ENCODE data around the gene UCP3.

The UCP3 gene

DNA sequence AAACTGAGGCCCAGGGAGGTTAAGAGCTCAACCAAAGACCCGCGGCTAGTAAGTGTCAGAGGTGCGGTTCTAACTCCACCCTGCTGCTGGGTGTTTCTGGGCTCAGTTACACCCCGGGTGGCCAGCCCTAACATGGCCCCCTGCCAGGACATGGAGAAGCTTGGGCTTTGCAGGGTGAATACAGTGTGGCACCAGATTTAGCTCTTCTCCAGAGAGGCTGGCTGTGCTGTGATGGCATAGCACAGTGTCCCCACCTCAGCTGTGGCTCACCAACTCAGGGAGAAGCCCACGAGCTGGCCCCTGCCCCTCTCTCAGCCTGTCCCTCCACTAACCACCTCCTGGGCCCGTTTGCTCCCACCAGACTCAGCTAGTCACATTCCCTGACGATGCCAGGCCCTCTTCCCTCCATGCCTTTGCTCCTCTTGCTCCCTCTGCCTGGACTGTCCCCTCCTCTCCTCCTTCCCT, 7.0 kb downstream of the UCP3 start:
- in situ Hi-C loops (cut with HindIII; ENCODE audit: low sequenced_read_pairs), result no loop called here
- no peak overlapping the region for H3K4me3 ChIP-seq (ENCODE audit: low read depth, low read length)
- DNase-seq (ENCODE audit: low read depth, low spot score), result no peak
- TF ChIP-seq, protein P1, sequence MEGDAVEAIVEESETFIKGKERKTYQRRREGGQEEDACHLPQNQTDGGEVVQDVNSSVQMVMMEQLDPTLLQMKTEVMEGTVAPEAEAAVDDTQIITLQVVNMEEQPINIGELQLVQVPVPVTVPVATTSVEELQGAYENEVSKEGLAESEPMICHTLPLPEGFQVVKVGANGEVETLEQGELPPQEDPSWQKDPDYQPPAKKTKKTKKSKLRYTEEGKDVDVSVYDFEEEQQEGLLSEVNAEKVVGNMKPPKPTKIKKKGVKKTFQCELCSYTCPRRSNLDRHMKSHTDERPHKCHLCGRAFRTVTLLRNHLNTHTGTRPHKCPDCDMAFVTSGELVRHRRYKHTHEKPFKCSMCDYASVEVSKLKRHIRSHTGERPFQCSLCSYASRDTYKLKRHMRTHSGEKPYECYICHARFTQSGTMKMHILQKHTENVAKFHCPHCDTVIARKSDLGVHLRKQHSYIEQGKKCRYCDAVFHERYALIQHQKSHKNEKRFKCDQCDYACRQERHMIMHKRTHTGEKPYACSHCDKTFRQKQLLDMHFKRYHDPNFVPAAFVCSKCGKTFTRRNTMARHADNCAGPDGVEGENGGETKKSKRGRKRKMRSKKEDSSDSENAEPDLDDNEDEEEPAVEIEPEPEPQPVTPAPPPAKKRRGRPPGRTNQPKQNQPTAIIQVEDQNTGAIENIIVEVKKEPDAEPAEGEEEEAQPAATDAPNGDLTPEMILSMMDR (IDR thresholded peaks at IDR 0.05; ENCODE audit: low read depth, low read length), result no peak

DNA sequence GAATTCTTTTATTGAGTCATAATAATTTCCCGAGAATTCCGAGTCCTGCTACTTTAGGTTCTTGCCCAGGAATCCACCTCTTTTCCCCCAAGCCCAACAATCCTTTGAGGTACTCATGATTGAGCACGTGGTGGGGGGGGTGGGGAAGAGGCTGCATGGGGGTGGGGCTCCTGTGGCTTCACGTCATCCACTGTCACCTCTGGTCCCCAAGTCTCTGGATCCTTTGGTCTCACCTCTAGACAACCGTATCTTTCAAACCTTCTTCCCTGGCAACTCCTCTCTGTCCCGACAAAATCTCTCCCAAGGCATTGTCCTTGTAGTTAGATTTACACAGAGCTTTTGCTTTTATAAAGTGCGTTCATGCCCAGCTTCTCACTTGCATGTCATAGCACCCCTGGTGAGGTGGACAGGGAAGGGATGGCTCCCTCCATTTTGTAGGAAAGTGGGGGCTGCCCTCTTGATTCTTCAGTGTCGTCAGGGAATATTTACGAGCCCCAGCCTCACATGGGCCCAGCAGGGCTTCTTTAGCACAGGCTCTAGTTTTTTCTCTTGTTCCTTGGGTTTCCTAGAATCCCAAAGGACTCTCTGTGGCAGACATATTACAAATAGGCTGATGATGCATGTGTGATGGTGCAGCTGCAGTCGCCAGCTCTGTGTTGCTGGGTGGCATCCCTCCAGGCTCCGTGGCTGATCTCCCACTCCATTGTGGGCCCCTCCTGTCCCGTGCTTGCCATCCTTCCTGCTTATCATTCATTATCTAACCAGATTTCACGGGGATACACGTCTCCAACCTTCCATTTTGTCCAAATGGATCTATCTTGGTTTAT, 8.4 kb downstream of the UCP3 start:
- TF ChIP-seq, protein P1 (IDR thresholded peaks at IDR 0.05; ENCODE audit: low read depth, low read length), result no peak
- no peak overlapping the region for H3K4me3 ChIP-seq (ENCODE audit: low read depth, low read length)
- no peak for DNase-seq (ENCODE audit: low read depth, low spot score)
- in situ Hi-C loops (cut with HindIII; ENCODE audit: low sequenced_read_pairs), result no loop called here

DNA sequence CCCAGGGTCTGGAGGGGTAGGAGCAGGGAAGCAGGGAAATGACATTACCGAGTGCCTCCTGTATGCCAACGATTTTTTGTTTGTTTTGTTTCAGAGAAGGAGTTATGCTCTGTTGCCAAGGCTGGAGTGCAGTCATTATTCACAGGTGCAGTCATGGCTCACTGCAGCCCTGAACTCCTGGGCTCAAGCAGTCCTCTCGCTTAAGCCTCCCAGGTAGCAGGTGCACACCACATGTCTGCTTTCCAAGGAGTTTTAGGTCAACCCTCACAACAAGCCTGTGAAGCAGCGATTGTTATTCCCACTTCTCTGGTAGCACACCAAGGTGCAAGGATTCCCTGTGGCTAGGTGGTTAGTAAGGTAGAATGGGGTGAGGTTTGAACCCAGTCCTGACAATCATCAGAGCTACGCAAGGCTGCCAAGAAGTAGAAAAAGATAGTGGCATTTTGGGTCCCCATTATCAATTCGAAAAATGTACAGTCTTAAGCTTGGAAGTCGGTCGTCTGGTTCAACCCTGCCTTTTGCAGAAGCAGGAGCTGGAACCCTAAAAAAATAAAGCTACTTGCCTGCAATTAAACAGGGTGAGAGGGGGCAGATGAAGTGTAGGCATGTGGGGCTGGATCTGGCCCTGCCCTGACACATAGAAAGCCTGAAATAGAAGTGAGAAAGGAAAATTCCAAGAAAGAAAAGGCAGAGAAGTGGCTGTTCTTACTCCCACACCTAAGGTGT, 9.1 kb downstream of the UCP3 start:
- in situ Hi-C loops (cut with HindIII; ENCODE audit: low sequenced_read_pairs), result no loop called here
- DNase-seq (ENCODE audit: low read depth, low spot score), result no peak
- TF ChIP-seq, protein P1 (IDR thresholded peaks at IDR 0.05; ENCODE audit: low read depth, low read length), result no peak
- H3K4me3 ChIP-seq (ENCODE audit: low read depth, low read length), result no peak overlapping the region

DNA sequence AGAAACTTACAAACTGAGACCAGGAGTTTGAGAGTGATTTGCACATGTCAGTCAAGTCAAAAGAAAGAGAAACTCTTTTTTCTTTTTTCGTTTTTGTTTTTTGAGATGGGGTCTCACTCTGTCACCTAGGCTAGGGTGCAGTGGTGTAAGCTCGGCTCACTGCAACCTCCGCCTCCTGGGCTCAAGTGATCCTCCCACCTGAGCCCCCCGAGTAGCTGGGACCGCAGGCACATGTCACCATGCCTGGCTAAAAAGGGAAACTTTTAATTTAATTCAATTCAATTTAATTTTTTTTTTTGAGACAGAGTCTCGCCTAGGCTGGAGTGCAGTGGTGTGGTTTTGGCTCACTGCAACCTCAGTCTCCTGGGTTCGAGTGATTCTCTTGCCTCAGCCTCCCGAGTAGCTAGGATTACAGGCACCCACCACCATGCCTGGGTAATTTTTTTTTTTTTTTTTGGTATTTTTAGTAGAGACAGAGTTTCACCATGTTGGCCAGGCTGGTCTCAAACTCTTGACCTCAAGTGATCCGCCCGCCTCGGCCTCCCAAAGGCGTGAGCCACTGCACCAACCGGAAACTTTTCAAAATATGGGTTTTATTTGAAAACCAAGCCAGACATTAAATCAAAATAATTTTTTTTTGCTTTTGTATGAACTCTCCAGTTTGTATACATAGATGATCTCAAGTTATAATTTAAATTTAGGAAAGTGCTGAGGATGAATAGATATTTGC, 9.9 kb downstream of the UCP3 start:
- DNase-seq (ENCODE audit: low read depth, low spot score), result no peak
- TF ChIP-seq, protein P1 (IDR thresholded peaks at IDR 0.05; ENCODE audit: low read depth, low read length), result no peak
- no peak overlapping the region for H3K4me3 ChIP-seq (ENCODE audit: low read depth, low read length)
- in situ Hi-C loops (cut with HindIII; ENCODE audit: low sequenced_read_pairs), result no loop called here

DNA sequence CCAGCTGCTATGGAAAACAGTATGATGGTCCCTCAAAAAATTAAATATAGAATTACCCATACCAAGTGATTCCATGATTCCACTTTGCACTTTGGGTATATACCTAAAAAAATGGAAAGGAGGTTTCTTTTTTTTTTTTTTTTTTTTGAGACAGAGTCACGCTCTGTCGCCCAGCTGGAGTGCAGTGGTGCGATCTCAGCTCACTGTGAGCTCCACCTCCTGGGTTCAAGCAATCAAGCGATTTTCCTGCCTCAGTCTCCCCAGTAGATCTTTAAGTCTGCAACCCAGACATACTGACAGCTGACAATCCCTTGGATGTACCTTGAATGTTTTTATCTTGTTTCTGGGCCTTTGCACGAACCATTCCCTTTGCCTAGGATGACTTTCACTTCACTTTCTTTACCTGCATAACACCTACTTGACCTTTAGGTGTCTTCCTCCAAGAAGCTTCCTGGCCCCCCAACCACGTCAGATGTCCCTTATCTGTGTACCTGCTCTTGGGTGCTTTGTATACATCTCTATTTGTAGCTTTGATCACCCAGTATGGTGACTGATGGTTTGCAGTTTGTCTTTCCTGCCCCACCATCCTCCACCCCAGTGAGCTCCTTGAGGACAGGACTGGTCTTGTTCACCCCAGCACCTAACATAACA, 11.6 kb downstream of the UCP3 start:
- no peak for DNase-seq (ENCODE audit: low read depth, low spot score)
- no peak overlapping the region for H3K4me3 ChIP-seq (ENCODE audit: low read depth, low read length)
- TF ChIP-seq, protein P1 (IDR thresholded peaks at IDR 0.05; ENCODE audit: low read depth, low read length), result no peak
- in situ Hi-C loops (cut with HindIII; ENCODE audit: low sequenced_read_pairs), result no loop called here

DNA sequence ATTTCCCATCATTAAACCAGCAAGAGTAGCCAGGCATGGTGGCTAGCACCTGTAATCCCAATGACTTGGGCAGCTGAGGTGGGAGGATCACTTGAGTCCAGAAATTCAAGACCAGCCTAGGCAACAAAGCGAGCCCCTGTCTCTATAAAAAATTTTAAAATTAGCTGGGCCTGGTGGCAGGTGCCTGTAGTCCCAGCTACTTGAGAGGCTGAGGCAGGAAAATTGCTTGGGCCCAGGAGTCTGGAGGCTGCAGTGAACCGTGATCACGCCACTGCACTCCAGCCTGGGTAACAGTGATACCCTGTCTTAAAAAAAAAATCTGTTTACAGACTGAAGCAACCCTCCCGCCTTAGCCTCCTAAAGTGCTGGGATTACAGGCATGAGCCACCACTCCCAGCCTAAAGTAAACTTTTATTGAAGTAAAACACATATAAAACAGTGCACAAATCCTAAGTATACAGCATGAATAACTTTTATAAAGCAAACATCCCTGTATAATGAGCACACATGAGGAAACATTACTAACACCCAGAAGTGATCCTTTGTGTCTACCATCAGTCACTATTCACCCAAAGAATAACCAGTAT, 12.6 kb downstream of the UCP3 start:
- no peak overlapping the region for H3K4me3 ChIP-seq (ENCODE audit: low read depth, low read length)
- in situ Hi-C loops (cut with HindIII; ENCODE audit: low sequenced_read_pairs), result no loop called here
- TF ChIP-seq, protein P1 (IDR thresholded peaks at IDR 0.05; ENCODE audit: low read depth, low read length), result no peak
- DNase-seq (ENCODE audit: low read depth, low spot score), result no peak
